RCC 7860 (cell line): ENCODE data around the gene IQSEC3.
"Not testable (repeated sequence)": the region's sequence is repeated elsewhere in the genome, so short reads cannot be mapped to it uniquely, and the experiment has no call there.

Experiments
- DNase-seq: peaks from one replicate; pipeline ENCODE4 v3.0.0-alpha.2; 2015; ENCODE audit warnings: low spot score
- FAIRE-seq: peaks from 2 replicates; lab custom pipeline; 2012; peaks lifted over from hg19 to GRCh38; lab: Jason Lieb, UNC

The IQSEC3 gene

DNA sequence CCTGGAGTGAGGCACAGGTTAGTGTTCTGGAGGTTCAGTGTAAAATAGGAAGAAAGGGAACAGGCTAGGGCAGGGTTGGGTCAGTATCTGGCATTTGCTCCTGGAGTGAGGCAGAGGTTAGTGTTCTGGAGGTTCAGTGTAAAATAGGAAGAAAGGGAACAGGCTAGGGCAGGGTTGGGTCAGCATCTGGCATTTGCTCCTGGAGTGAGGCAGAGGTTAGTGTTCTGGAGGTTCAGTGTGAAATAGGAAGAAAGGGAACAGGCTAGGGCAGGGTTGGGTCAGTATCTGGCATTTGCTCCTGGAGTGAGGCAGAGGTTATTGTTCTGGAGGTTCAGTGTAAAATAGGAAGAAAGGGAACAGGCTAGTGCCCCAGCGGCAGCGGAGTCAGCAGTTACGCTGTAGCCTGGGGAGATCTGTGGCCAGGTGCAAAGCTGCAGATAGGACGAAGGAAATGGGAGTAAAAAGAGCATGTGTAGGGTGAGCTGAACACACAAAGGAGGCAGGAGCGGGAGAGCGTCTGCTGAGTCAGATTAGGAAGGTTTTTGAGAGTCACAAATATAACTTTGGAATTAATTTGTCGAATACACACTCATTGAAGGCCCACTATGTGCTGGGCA lies 67.2 kb downstream of the IQSEC3 start:
- not testable (repeated sequence) for DNase-seq, FAIRE-seq

- DNase-seq (no peak), FAIRE-seq (no peak)
Observed at GRCh38 chr12:135138-135537, 68.6 kb downstream of the IQSEC3 start.

DNA sequence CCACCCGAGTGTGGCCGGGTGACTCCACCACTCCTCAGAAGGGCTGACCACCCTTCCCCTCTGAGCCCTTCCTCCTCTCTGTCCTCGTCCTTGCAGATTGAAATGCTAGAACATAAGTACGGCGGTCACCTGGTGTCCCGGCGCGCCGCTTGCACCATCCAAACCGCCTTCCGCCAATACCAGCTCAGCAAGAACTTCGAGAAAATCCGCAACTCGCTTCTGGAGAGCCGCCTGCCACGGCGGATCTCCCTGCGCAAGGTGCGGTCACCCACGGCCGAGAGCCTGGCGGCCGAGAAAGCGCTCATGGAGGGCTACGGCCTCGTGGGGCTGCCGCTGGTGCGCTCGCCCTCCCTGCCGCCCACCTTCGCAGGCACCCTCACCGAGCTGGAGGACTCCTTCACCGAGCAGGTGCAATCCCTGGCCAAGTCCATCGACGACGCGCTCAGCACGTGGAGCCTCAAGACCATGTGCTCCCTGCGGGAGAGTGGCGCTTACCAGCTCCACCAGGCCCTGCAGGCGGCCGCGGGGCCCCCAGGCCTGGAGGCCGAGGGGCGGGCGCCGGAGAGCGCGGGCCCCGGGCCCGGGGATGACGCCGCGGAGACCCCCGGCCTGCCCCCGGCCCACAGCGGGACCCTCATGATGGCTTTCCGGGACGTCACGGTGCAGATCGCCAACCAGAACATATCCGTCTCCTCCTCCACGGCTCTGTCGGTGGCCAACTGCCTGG lies 71.8 kb downstream of the IQSEC3 start:
- DNase-seq: no peak
- no peak for FAIRE-seq

GRCh38 chr12:138898-139534 lies 72.4 kb downstream of the IQSEC3 start:
- DNase-seq (no peak), FAIRE-seq (no peak)

DNA sequence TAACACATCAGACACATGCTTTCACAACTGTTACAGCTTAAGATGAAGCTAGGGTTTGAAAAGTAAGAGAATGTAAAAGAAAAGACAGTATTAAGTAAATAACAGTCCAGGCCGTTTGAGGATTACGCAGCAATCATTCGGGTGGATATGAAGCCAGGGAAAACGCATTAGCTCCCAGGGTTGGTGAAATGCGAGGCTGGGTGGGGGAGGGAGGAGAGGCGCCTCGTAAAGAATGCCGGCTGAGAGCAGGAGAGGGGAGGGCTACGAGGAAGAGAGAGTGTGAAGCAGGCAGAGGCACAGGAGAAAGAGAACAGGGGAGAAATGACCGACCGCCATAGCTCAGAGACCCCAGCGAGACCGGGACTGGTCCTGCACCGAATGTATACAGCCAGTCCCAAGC lies 73.0 kb downstream of the IQSEC3 start:
- no peak for DNase-seq
- no peak for FAIRE-seq

- no peak for FAIRE-seq
- DNase-seq: no peak
Observed at GRCh38 chr12:140162-140561, 73.6 kb downstream of the IQSEC3 start.

DNA sequence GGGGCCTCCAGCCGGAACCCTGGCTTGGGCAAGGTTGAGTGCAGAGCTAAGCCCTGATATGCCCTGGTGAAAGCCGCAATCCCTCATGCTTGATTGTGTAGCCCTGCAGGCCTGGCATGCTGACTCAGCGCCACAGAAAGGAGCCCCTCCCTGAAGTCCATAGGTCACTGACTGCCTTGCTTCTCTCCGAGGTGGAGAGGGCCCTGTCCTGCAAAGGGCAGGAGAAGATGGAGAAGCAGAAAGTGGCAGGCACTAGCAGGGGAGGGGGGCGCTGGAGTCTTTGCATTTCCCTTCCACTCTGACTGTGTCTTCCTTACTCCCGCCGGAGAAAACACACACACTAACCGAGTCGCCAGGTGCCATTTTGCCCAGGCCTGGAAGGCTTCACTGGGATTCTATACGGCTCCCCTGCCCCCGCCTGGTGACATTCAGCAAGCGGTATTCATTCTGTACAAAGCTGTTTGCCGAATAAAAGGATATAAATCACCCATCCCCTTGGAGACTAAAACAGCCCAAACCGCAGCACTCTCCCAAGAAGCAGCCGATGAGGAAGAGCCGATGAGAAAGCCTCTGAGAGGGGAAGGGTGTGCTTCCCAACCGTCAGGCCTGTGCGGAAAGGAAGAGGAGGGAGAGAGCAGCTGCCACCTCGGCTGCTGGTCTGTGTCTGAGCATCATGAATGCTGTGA lies 77.5 kb downstream of the IQSEC3 start:
- DNase-seq: peak; percentile 59
- FAIRE-seq: peak; percentile 10

DNA sequence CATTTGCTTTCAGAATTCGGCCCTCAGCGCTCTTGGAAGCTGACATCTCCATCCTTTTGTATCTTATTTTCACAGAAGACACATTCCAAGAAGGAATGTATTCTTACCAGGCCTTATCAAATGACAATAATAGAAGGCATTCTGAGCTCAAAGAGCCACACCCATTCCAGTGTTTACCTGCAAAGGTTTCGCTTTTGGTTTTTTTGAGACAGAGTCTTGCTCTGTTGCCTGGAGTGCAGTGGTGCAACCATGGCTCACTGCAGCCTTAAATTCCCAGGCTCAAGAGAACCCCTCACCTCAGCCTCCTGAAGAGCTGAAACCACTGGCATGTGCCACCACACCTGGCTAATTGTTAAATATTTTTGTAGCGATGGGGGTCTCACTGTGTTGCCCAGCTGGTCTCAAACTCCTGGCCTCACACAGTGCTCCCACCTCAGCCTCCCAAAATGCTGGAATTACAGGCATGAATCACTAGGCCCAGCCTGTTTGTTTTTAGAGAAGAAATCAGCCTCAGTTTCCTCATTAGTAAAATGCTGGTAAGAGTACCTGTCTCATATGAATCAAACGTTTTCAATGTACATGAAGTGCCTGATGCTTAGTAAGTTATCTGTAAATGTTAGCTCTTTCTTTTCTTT lies 78.2 kb downstream of the IQSEC3 start:
- no peak for DNase-seq
- no peak for FAIRE-seq

DNA sequence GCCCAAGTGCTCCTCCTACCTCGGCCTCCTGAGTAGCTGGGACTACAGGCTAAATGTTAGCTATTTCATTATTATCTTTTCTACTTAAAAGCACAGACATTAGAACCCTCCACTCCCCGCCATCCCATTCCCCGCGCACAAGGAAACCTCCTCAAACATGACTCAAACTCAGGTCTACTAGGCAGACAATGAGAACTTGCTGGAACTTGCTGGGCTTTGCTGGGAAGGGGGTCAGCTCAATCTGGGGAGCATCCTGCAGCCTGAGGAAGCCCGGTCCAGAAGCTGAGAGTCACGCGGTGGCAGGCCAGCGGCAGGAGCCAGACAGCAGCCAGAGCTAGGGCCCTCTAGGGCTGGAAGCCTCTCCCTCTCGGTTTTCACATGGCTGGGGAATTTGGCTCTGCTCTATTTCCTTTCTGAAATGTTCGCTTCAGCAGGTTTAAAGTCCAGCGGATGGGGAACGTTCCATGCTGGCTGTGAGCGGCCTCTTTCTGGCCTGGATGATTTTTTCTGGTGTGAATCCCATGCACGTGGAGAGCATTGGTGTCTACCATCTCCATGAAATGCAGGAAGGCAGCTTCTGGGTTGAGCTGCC lies 78.9 kb downstream of the IQSEC3 start:
- DNase-seq (no peak), FAIRE-seq (no peak)

DNA sequence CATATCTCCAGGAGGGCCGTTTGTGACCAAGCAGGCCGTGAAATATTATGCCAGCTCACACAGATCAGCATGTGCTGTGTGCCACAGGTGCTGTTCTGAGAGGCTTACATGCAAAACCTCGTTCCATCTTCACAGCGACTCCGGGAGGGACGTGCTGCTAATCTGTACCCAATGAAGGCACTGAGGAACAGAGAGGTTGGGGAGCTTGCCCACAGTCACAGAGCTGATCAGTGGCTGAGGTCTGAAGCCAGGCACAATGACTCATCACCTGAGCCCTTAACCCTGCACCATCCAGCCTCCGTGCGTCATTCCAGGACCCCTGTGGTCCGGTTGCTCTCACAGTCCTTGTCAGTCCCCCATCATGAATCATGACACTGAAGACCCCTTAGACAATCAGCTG lies 80.7 kb downstream of the IQSEC3 start:
- DNase-seq (no peak), FAIRE-seq (no peak)

DNA sequence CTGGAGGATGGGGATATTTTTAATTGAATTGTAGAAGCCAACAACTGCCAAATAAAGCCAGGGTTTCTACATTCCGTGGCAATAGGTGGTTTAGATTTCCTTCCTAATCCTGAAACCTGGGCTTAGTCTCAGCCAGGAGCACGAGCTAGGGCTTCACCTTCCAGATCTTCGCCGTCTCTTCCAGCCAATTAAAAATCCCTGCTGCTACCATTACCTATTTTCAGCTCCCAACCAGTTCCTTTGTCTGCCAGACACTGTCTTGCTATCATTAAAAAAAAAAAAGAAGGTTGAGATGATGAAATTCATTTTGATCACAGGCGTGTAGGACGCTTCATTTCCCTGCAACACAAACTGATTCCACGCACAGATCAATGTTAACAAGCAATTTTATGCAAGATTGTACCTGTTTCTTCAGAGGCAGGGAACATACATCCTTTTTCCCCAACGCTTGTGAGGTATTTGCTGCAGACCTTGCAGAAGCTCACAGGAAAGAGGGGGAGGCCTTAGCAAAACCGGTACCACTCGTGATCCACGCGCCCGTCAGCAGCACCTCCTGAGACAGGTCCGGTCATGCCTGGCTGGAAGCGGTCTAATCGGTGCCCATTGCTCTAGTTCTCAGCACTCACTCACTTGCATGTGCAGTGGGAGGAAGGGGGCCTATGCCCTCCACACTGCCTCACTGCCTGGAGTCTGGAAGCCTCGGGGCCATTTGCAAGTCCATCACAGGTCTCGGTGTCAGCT lies 82.3 kb downstream of the IQSEC3 start:
- FAIRE-seq (no peak), DNase-seq (no peak)

GRCh38 chr12:151579-151978 lies 85.0 kb downstream of the IQSEC3 start:
- no peak for DNase-seq
- no peak for FAIRE-seq

- FAIRE-seq (no peak), DNase-seq (no peak)
Observed at GRCh38 chr12:152440-152839, 85.9 kb downstream of the IQSEC3 start.

DNA sequence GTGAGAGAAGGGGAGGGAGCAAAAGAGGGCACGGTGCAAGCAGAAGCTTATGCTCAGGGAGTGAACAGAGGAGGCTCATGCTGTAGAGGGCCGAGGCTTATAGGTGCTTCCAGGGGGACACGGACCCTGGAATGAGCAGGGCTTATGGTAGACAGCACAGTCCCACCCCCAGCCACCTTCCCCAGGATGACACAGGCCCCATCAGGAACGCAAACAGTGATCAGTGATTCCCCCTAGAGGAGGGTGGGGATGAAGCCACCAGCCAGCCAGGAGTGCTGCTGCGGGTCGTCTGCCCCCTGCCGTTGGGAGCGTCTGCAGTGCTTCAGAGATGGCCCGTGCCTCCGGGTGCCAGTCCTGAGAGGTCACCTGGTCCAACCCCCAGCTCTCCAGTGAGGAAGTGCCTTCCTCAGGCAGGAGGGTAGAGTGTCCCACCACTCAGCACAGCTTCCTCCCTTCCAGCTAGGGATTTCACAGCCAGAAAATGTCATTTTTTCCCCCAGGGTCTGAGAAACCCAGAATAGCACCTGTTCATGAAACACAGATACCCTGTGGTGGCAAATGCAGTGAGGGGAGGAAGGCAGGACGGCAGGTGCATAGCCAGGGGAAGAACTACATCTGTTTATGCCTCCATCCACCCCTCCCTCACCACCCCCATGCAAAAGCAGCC lies 86.6 kb downstream of the IQSEC3 start:
- FAIRE-seq: no peak
- peak; percentile 39 for DNase-seq

GRCh38 chr12:154058-154457 lies 87.5 kb downstream of the IQSEC3 start:
- FAIRE-seq (no peak), DNase-seq (no peak)

- DNase-seq (no peak), FAIRE-seq (no peak)
Observed at GRCh38 chr12:155006-155405, 88.4 kb downstream of the IQSEC3 start.

- DNase-seq (no peak), FAIRE-seq (no peak)
Observed at GRCh38 chr12:155646-156045, 89.1 kb downstream of the IQSEC3 start.

DNA sequence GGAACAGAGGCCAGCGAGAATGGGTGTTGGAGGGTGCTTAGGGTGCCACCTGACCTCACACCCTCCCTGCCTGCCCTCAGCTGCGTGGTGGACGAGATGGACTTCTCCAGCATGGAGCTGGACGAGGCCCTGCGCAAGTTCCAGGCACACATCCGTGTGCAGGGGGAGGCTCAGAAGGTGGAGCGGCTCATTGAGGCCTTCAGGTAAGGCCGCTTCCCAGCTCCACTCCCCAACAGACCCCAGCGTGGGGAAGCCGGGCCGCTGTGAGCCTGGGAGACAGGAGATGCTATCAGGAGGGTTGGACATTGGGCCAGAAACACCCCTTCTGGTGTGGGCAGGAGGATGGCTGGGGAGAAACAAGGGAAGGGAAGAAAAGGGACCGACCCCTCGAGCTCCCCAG lies 90.4 kb downstream of the IQSEC3 start:
- no peak for DNase-seq
- no peak for FAIRE-seq

GRCh38 chr12:157644-158043 lies 91.1 kb downstream of the IQSEC3 start:
- FAIRE-seq (no peak), DNase-seq (no peak)
